ENCODE data around the gene CCDC196. TPM values are rescaled to one million over a fixed set of nuclear protein-coding genes. Genes with fewer than 3 reads are reported as not detected.

Gene CCDC196
- total RNA-seq, 1 donor from 2014 or later: not detected

DNA sequence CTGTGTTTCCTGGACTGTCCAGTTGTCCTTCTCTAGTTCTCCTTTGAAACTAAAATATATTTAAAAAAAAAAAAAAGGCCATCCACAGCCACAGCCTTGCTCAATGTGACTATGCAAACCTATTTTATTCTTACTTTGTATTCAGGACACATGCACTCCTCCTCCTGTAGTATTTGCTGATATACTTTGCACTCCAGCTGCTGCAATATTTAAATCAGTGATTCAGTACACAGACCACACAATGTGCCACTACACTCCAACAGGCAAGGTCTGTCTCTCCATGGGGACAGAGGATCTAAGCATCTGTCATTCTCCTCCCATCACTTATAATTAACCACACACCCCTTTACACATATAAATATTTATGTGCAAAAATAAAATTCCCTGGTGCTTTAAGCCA, 40.2 kb upstream of the CCDC196 start:
- ATAC-seq: no peak
- no peak for DNase-seq
- no peak overlapping the region for H3K27ac ChIP-seq
- no peaks in the 10 kb centered on the region for H3K9me3 ChIP-seq
- H3K4me1 ChIP-seq: no peaks in the 10 kb centered on the region
- no peaks in the 10 kb centered on the region for H3K27me3 ChIP-seq
- H3K36me3 ChIP-seq: no peaks in the 10 kb centered on the region
- intact Hi-C loops (cut with DNase I): no loop called here
- TF ChIP-seq, protein P1, sequence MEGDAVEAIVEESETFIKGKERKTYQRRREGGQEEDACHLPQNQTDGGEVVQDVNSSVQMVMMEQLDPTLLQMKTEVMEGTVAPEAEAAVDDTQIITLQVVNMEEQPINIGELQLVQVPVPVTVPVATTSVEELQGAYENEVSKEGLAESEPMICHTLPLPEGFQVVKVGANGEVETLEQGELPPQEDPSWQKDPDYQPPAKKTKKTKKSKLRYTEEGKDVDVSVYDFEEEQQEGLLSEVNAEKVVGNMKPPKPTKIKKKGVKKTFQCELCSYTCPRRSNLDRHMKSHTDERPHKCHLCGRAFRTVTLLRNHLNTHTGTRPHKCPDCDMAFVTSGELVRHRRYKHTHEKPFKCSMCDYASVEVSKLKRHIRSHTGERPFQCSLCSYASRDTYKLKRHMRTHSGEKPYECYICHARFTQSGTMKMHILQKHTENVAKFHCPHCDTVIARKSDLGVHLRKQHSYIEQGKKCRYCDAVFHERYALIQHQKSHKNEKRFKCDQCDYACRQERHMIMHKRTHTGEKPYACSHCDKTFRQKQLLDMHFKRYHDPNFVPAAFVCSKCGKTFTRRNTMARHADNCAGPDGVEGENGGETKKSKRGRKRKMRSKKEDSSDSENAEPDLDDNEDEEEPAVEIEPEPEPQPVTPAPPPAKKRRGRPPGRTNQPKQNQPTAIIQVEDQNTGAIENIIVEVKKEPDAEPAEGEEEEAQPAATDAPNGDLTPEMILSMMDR (IDR thresholded peaks at IDR 0.05): no peak
- H3K4me3 ChIP-seq: no peak overlapping the region

- H3K4me3 ChIP-seq: no peak overlapping the region
- TF ChIP-seq, protein P1 (IDR thresholded peaks at IDR 0.05): no peak
Observed at GRCh38 chr14:66453469-66453868, 32.7 kb upstream of the CCDC196 start.

GRCh38 chr14:66459603-66460002, 26.6 kb upstream of the CCDC196 start:
- H3K4me3 ChIP-seq: no peak overlapping the region
- H3K27me3 ChIP-seq: no peaks in the 10 kb centered on the region
- ATAC-seq (no peak), DNase-seq (no peak)
- TF ChIP-seq, protein P1 (IDR thresholded peaks at IDR 0.05): no peak
- no peaks in the 10 kb centered on the region for H3K4me1 ChIP-seq
- no peaks in the 10 kb centered on the region for H3K9me3 ChIP-seq
- intact Hi-C loops (cut with DNase I): no loop called here
- H3K27ac ChIP-seq: no peak overlapping the region
- no peaks in the 10 kb centered on the region for H3K36me3 ChIP-seq

More at GRCh38 chr14:66453469-66453868, 32.7 kb upstream of the CCDC196 start:
- H3K27ac ChIP-seq: no peak overlapping the region
- no peak for DNase-seq
- no peaks in the 10 kb centered on the region for H3K9me3 ChIP-seq
- ATAC-seq: no peak
- intact Hi-C loops (cut with DNase I): no loop called here
- no peaks in the 10 kb centered on the region for H3K4me1 ChIP-seq
- H3K27me3 ChIP-seq: no peaks in the 10 kb centered on the region
- H3K36me3 ChIP-seq: no peaks in the 10 kb centered on the region

- no peaks in the 10 kb centered on the region for H3K9me3 ChIP-seq
- H3K36me3 ChIP-seq: no peaks in the 10 kb centered on the region
- ATAC-seq (no peak), DNase-seq (no peak)
- H3K27ac ChIP-seq: no peak overlapping the region
- TF ChIP-seq, protein P1 (IDR thresholded peaks at IDR 0.05): no peak
- no peaks in the 10 kb centered on the region for H3K27me3 ChIP-seq
- H3K4me3 ChIP-seq: no peak overlapping the region
- H3K4me1 ChIP-seq: no peaks in the 10 kb centered on the region
- intact Hi-C loops (cut with DNase I): no loop called here
Observed at GRCh38 chr14:66464261-66464660, 21.9 kb upstream of the CCDC196 start.

DNA sequence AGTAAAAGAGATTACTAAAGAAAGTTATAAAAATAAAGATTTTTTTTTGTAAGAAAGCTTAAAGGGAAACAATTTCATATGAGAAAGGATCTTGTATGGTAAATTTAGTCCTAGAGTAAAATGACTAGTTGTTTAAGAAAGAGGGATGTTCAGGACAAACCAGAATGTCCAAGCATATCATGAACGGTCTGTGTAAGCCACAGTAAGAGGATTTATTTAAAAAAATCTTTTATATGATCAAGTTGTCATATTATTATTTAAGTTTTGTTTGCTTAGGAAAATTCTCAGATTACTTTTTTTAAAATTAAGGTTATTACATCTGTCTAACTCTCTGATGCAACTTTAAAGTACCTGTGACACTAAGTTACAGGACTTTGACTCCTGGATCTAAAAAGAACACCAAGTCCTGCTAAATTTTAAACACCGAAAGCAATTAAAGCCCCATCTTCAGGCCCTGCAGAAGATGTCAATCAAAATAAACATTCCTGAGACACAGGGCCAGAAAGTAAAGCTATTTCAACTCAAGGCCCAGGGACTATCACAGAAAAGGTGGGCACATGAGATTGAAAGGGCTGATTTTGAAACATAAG, 17.3 kb upstream of the CCDC196 start:
- intact Hi-C loops (cut with DNase I): no loop called here
- Histone ChIP-seq H3K9me3 (no peaks in the 10 kb centered on the region), H3K36me3 (no peaks in the 10 kb centered on the region), H3K4me3 (no peak overlapping the region), H3K27me3 (no peaks in the 10 kb centered on the region), H3K4me1 (no peaks in the 10 kb centered on the region), H3K27ac (no peak overlapping the region)
- ATAC-seq: no peak
- no peak for DNase-seq
- TF ChIP-seq, protein P1 (IDR thresholded peaks at IDR 0.05): no peak

DNA sequence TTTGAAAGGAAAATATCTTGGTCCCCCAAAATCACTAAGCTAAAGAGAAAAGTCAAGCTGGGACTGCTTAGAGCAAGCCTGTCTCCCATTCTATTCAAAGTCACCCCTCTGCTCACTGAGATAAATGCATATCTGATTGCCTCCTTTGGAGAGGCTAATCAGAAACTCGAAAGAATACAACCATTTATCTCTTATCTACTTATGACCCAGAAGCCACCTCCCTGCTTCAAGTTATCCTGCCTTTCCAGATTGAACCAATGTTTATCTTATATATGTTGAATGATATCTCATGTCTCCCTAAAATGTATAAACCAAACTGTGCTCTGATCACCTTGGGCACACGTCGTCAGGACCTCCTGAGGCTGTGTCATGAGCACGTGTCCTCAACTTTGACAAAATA, 14.6 kb upstream of the CCDC196 start:
- no peak overlapping the region for H3K4me3 ChIP-seq
- ATAC-seq: no peak
- no peaks in the 10 kb centered on the region for H3K27me3 ChIP-seq
- H3K27ac ChIP-seq: no peak overlapping the region
- TF ChIP-seq, protein P1 (IDR thresholded peaks at IDR 0.05): no peak
- H3K4me1 ChIP-seq: no peaks in the 10 kb centered on the region
- H3K36me3 ChIP-seq: no peaks in the 10 kb centered on the region
- DNase-seq: no peak
- intact Hi-C loops (cut with DNase I): no loop called here
- no peaks in the 10 kb centered on the region for H3K9me3 ChIP-seq

Measured in upper lobe of right lung (tissue), 1 donor.